Spinal cord (tissue), 10 donors: Measurements from ENCODE around the gene DISP2. TPM values are rescaled to one million over a fixed set of nuclear protein-coding genes. Genes with fewer than 3 reads are reported as not detected.
A peak's percentile ranks its signal among the peaks of the same experiment; 100 is the strongest.

Source experiments
- DNase-seq, 6 donors: peaks; one replicate each; pipeline versions ENCODE4 v3.0.0 to v3.0.0-alpha.2; 2013 to 2015; ENCODE audit warnings: low spot score in 6 of 6, low read depth in 4 of 6
- H3K27ac ChIP-seq: one replicate; pipeline ENCODE4 v1.5.1; 2013; ENCODE audit warnings: low read depth, low read length, control low read depth
- H3K27me3 ChIP-seq: one replicate; pipeline ENCODE4 v1.6.1; 2013; ENCODE audit warnings: low read length; ENCODE audit not compliant: control insufficient read depth, insufficient read depth
- H3K36me3 ChIP-seq: one replicate; pipeline ENCODE4 v1.6.1; 2013; ENCODE audit warnings: low read length; ENCODE audit not compliant: control insufficient read depth, insufficient read depth
- H3K4me1 ChIP-seq: one replicate; pipeline ENCODE4 v1.6.1; 2013; ENCODE audit warnings: low read length; ENCODE audit not compliant: control insufficient read depth, insufficient read depth
- H3K4me3 ChIP-seq: one replicate; pipeline ENCODE4 v1.5.1; 2013; ENCODE audit warnings: low read depth, low read length, control low read depth
- H3K9me3 ChIP-seq: one replicate; pipeline ENCODE4 v1.6.1; 2013; ENCODE audit warnings: low read length; ENCODE audit not compliant: control insufficient read depth, insufficient read depth
- WGBS: methylation state at CpG from one replicate; pipeline ENCODE4 v1.1.5; 2013; ENCODE audit warnings: missing lambda C conversion rate; ENCODE audit not compliant: insufficient coverage; 5-methylcytosine and 5-hydroxymethylcytosine counted together
- polyA plus RNA-seq, 2 donors: library from polyadenylated mRNA; unstranded; fragments of 120-200 nt; gene quantifications; one replicate each; pipeline ENCODE4 v1.2.1, GENCODE V29; 2013; ENCODE audit not compliant: insufficient read length in 2 of 2
- total RNA-seq, 2 donors: library from RNA; depleted of rRNA in 1 of 2; stranded (reverse); fragments of 120-200 nt in 1 of 2; fragments of >200 nt in 1 of 2; gene quantifications; one replicate each; pipeline versions ENCODE4 v1.2.3 to v1.2.4, GENCODE V29; 2013 to 2014
- donor health status: healthy.

Gene DISP2
- total and polyA plus RNA-seq, 4 donors = 7.8 to 43.8 (median 20.9) TPM

GRCh38 chr15:40367686-40368611 lies 9.9 kb downstream of the DISP2 start:
- Histone ChIP-seq H3K4me3 (no peak overlapping the region), H3K9me3 (no peaks in the 10 kb centered on the region), H3K36me3 (peaks cover 62% of the 10 kb centered on the region), H3K4me1 (peaks cover 40% of the 10 kb centered on the region), H3K27me3 (no peaks in the 10 kb centered on the region), H3K27ac (no peak overlapping the region)
- DNase-seq = peak in 3 of 6 donors; percentile 54 to 92 (median 83)
- WGBS = 12% methylated on average over 91 of the region's 91 CpGs

GRCh38 chr15:40368719-40369473 lies 10.9 kb downstream of the DISP2 start:
- no peak overlapping the region for H3K27ac ChIP-seq
- H3K4me1 ChIP-seq = peaks cover 40% of the 10 kb centered on the region
- no peaks in the 10 kb centered on the region for H3K9me3 ChIP-seq
- DNase-seq = no peak
- H3K27me3 ChIP-seq = no peaks in the 10 kb centered on the region
- peaks cover 57% of the 10 kb centered on the region for H3K36me3 ChIP-seq
- 94% methylated on average over 24 of the region's 24 CpGs for WGBS
- H3K4me3 ChIP-seq = no peak overlapping the region

- H3K27ac ChIP-seq = no peak overlapping the region
- H3K9me3 ChIP-seq = no peaks in the 10 kb centered on the region
- 89% methylated on average over 10 of the region's 10 CpGs for WGBS
- DNase-seq = no peak
- no peak overlapping the region for H3K4me3 ChIP-seq
- H3K4me1 ChIP-seq = peaks cover 40% of the 10 kb centered on the region
- H3K36me3 ChIP-seq = peaks cover 51% of the 10 kb centered on the region
- H3K27me3 ChIP-seq = no peaks in the 10 kb centered on the region
Measured at GRCh38 chr15:40369474-40369869, 11.5 kb downstream of the DISP2 start.

- no peak overlapping the region for H3K27ac ChIP-seq
- H3K9me3 ChIP-seq = no peaks in the 10 kb centered on the region
- no peaks in the 10 kb centered on the region for H3K27me3 ChIP-seq
- WGBS = 75% methylated on average over 13 of the region's 13 CpGs
- H3K4me3 ChIP-seq = no peak overlapping the region
- peaks cover 40% of the 10 kb centered on the region for H3K4me1 ChIP-seq
- DNase-seq = no peak
- H3K36me3 ChIP-seq = peaks cover 46% of the 10 kb centered on the region
Measured at GRCh38 chr15:40369971-40370370, 12.0 kb downstream of the DISP2 start.

- Histone ChIP-seq H3K27ac (no peak overlapping the region), H3K4me1 (peaks cover 18% of the 10 kb centered on the region), H3K9me3 (no peaks in the 10 kb centered on the region), H3K27me3 (no peaks in the 10 kb centered on the region), H3K4me3 (no peak overlapping the region), H3K36me3 (peaks cover 25% of the 10 kb centered on the region)
- no CpG with 5 or more reads among the region's 2 CpGs for WGBS
- DNase-seq = no peak
Measured at GRCh38 chr15:40372981-40373380, 15.0 kb downstream of the DISP2 start.

GRCh38 chr15:40377606-40378005 lies 19.6 kb downstream of the DISP2 start:
- no peaks in the 10 kb centered on the region for H3K4me1 ChIP-seq
- WGBS = 75% methylated on average over 3 of the region's 3 CpGs
- DNase-seq = no peak

GRCh38 chr15:40379374-40379773 lies 21.4 kb downstream of the DISP2 start:
- H3K4me3 ChIP-seq = no peak overlapping the region
- DNase-seq = no peak
- H3K4me1 ChIP-seq = peaks cover 12% of the 10 kb centered on the region
- no peak overlapping the region for H3K27ac ChIP-seq
- no CpG with 5 or more reads among the region's 4 CpGs for WGBS
- no peaks in the 10 kb centered on the region for H3K36me3 ChIP-seq
- H3K27me3 ChIP-seq = no peaks in the 10 kb centered on the region
- no peaks in the 10 kb centered on the region for H3K9me3 ChIP-seq

More at GRCh38 chr15:40377606-40378005, 19.6 kb downstream of the DISP2 start:
- H3K4me3 ChIP-seq = no peak overlapping the region
- no peaks in the 10 kb centered on the region for H3K27me3 ChIP-seq
- H3K27ac ChIP-seq = no peak overlapping the region
- H3K36me3 ChIP-seq = no peaks in the 10 kb centered on the region
- no peaks in the 10 kb centered on the region for H3K9me3 ChIP-seq

GRCh38 chr15:40379853-40380252 lies 21.8 kb downstream of the DISP2 start:
- Histone ChIP-seq H3K9me3 (no peaks in the 10 kb centered on the region), H3K36me3 (no peaks in the 10 kb centered on the region), H3K4me1 (peaks cover 12% of the 10 kb centered on the region), H3K27ac (no peak overlapping the region), H3K27me3 (no peaks in the 10 kb centered on the region), H3K4me3 (no peak overlapping the region)
- WGBS = 54% methylated on average over 4 of the region's 4 CpGs
- no peak for DNase-seq

- Histone ChIP-seq H3K4me1 (peaks cover 12% of the 10 kb centered on the region), H3K36me3 (no peaks in the 10 kb centered on the region), H3K9me3 (no peaks in the 10 kb centered on the region), H3K27ac (no peak overlapping the region), H3K27me3 (no peaks in the 10 kb centered on the region), H3K4me3 (no peak overlapping the region)
- 98% methylated on average over 8 of the region's 10 CpGs for WGBS
- no peak for DNase-seq
Measured at GRCh38 chr15:40380636-40381035, 22.6 kb downstream of the DISP2 start.
